HEK293T (cell line): Measurements from ENCODE around the gene THRAP3.

Experiments used
- CTBP1 ChIP-seq: fragments of 450-650 bp; IDR thresholded peaks from 2 replicates; pipeline ENCODE4 v1.6.1; 2016; ENCODE audit warnings: borderline replicate concordance
- ELF4 ChIP-seq: fragments of 450-650 bp; IDR thresholded peaks from 2 replicates; pipeline ENCODE4 v1.6.1; 2017; ENCODE audit warnings: antibody characterized with exemption
- FOXA1 ChIP-seq: fragments of 450-650 bp; IDR thresholded peaks from 2 replicates; pipeline ENCODE4 v1.6.1; 2016; ENCODE audit warnings: mild to moderate bottlenecking
- FOXK2 ChIP-seq: fragments of 450-650 bp; IDR thresholded peaks from 2 replicates; pipeline ENCODE4 v1.6.1; 2016; ENCODE audit warnings: mild to moderate bottlenecking
- FOXM1 ChIP-seq: fragments of 450-650 bp; IDR thresholded peaks from 2 replicates; pipeline ENCODE4 v1.6.1; 2017; ENCODE audit warnings: mild to moderate bottlenecking, borderline replicate concordance
- HDGF ChIP-seq: fragments of 450-650 bp; IDR thresholded peaks from 2 replicates; pipeline ENCODE4 v1.6.1; 2017; ENCODE audit warnings: antibody characterized with exemption, borderline replicate concordance
- LEF1 ChIP-seq: fragments of 450-650 bp; IDR thresholded peaks from 2 replicates; pipeline ENCODE4 v1.6.1; 2017; ENCODE audit warnings: mild to moderate bottlenecking, borderline replicate concordance
- TARDBP ChIP-seq: fragments of 450-650 bp; IDR thresholded peaks from 2 replicates; pipeline ENCODE4 v1.6.1; 2016

DNA sequence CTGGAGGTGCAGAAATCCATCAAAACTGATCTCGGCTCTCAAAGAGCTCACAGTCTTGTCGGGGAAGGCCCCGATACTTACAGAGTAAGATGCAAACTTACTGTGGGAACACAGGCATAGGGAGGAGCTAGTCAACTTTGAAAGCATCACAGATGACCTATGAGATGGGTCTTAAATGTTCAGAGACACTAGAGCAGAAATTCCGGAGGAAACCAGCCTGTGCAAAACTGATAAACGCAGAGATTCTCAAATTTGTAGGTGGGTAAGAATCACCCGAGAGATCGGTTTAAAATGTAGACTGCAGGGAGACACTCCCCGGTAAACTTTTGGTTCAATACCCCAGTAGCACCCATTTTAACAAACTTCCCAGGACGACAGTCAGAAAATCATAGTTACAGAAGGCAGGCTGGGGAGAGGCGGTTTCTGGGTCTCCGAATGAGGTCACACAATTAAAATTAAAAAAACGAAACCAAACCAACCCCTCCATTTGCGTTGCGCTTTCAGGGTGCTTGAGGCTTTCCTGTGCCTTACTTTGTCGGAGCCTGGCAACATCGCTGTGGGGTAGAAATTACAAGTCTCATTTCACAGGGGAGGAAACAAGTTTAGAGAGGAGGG is 755 bp upstream of the THRAP3 start:
- TF ChIP-seq TARDBP (no peak), HDGF (no peak), ELF4 (no peak), FOXM1 (no peak), FOXA1 (no peak), LEF1 (no peak), FOXK2 (no peak), CTBP1 (no peak)
